GM23338 (cell line): ENCODE results near the gene SREK1IP1.

Experiments
- POLR2AphosphoS5 ChIP-seq: IDR thresholded peaks from 2 replicates; pipeline ENCODE4 v1.6.1; 2016; ENCODE audit warnings: antibody characterized with exemption, low read depth
- TF ChIP-seq, protein P1 (sequence below), 2 experiments: fragments of 200-600 bp in 1 of 2; sonication (generic) in 1 of 2; conservative IDR thresholded peaks; 2 replicates each; pipeline versions ENCODE4 v1.5.1 to v1.6.1; 2016 to 2017; ENCODE audit warnings: antibody characterized with exemption in 2 of 2, low read depth in 2 of 2, mild to moderate bottlenecking in 2 of 2, moderate library complexity in 1 of 2

DNA sequence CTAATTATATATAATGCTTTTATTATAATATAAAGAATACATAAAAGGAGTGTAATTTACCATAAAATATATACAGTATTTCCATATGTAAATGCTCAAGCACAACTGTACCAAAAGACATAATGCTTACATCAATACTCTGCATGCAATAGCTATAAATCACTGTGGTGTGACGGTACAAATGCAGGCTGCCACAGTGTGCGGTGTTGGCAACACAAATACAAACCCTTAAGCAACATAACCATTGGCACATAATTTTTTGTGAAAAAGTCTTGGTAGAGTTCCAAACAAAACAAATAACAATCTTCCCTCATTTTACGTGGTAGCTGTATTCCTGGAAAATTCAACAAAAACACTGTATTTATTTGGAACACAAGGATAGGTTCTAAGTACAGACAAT lies 80.1 kb downstream of the SREK1IP1 start:
- TF ChIP-seq, protein P1, sequence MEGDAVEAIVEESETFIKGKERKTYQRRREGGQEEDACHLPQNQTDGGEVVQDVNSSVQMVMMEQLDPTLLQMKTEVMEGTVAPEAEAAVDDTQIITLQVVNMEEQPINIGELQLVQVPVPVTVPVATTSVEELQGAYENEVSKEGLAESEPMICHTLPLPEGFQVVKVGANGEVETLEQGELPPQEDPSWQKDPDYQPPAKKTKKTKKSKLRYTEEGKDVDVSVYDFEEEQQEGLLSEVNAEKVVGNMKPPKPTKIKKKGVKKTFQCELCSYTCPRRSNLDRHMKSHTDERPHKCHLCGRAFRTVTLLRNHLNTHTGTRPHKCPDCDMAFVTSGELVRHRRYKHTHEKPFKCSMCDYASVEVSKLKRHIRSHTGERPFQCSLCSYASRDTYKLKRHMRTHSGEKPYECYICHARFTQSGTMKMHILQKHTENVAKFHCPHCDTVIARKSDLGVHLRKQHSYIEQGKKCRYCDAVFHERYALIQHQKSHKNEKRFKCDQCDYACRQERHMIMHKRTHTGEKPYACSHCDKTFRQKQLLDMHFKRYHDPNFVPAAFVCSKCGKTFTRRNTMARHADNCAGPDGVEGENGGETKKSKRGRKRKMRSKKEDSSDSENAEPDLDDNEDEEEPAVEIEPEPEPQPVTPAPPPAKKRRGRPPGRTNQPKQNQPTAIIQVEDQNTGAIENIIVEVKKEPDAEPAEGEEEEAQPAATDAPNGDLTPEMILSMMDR (conservative IDR thresholded peaks at IDR 0.05; ENCODE audit: low read depth in 2 of 2): no peak
- no peak for TF ChIP-seq POLR2AphosphoS5
